Loucy (cell line): ENCODE results near the gene CKMT2.

Source experiments
- EZH2phosphoT487 ChIP-seq: fragments of 200-600 bp; IDR thresholded peaks from 2 replicates; pipeline ENCODE4 v1.6.1; 2018; ENCODE audit warnings: antibody characterized with exemption, mild to moderate bottlenecking, moderate library complexity, borderline replicate concordance
- TF ChIP-seq, protein P1 (sequence below): fragments of 200-600 bp; sonication (generic); conservative IDR thresholded peaks from 2 replicates; pipeline ENCODE4 v1.5.1; 2014; ENCODE audit warnings: mild to moderate bottlenecking, antibody characterized with exemption, low read length

DNA sequence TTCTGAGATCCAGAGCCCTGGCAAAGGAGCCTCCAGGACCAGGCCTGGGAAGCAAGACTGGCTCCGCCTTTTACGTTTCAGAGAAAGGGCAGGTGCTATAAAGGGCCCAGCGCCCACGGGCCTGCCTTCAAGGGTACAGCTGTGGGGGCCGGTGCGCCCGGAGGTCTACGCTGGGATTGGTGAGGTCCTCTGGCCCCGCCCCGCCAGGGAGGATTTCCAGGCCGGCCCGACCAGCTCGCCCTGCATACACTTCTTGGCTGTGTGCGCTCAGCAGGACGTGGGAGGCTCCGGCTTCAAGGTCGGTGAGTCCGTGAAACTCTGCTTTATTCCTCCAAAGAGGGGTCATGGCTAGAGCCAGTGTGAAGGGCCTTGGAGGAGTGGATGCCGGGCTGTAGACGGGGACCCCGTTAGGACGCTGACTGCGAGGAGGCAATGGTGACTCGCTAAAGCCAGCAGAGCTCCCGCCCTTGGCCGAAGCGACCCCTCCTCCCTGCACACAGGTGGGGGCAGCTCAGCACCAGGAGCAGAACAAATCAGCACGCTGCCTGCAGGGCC is at the start of gene CKMT2:
- TF ChIP-seq, protein P1, sequence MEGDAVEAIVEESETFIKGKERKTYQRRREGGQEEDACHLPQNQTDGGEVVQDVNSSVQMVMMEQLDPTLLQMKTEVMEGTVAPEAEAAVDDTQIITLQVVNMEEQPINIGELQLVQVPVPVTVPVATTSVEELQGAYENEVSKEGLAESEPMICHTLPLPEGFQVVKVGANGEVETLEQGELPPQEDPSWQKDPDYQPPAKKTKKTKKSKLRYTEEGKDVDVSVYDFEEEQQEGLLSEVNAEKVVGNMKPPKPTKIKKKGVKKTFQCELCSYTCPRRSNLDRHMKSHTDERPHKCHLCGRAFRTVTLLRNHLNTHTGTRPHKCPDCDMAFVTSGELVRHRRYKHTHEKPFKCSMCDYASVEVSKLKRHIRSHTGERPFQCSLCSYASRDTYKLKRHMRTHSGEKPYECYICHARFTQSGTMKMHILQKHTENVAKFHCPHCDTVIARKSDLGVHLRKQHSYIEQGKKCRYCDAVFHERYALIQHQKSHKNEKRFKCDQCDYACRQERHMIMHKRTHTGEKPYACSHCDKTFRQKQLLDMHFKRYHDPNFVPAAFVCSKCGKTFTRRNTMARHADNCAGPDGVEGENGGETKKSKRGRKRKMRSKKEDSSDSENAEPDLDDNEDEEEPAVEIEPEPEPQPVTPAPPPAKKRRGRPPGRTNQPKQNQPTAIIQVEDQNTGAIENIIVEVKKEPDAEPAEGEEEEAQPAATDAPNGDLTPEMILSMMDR: no peak
- TF ChIP-seq EZH2phosphoT487: no peak
